C4-2B (cell line): ENCODE results near the gene ZDHHC3.

ENCODE experiments used
- CTCF ChIP-seq: fragments of 450-650 bp; conservative IDR thresholded peaks from 2 replicates; pipeline ENCODE4 v1.5.1; 2017; ENCODE audit warnings: mild to moderate bottlenecking
- ZFX ChIP-seq: fragments of 450-650 bp; IDR thresholded peaks from 2 replicates; pipeline ENCODE4 v1.6.1; 2017

- TF ChIP-seq CTCF (no peak), ZFX (no peak)
These were observed 88.9 kb downstream of the ZDHHC3 start for GRCh38 chr3:44887101-44887500.
